IMR-90 (cell line): ENCODE data around the gene MYO7B. TPM values are rescaled to one million over a fixed set of nuclear protein-coding genes. Genes with fewer than 3 reads are reported as not detected.

Source experiments
- ATAC-seq: fragments of 200-7000 bp; cut with Tn5 transposase; 2 replicates; pipeline ENCODE4 v1.9.1; 2020; ENCODE audit warnings: low read depth, mild to moderate bottlenecking, moderate library complexity
- BruUV-seq: library from RNA; stranded (reverse); fragments of 400-500 nt; replicated peaks from 2 replicates; lab custom pipeline; 2021; lab: Mats Ljungman, UMichigan
- CTCF ChIA-PET: fragments of 300-600 bp; formaldehyde crosslinking; extraction: SDS; loops from one replicate; lab custom pipeline; 2021; ENCODE audit warnings: antibody characterized with exemption; lab: Yijun Ruan, JAX
- POLR2A ChIA-PET: fragments of 300-600 bp; sonication (Branson Sonifier 250); formaldehyde crosslinking; loops from one replicate; lab custom pipeline; 2022; ENCODE audit warnings: antibody characterized with exemption; ENCODE audit not compliant: unreplicated experiment; lab: Charles Lee
- DNase-seq: peaks from one replicate; pipeline ENCODE4 v3.0.0; 2013
- H2AFZ ChIP-seq: replicated peaks from 2 replicates; pipeline ENCODE3; 2013; ENCODE audit warnings: low read length, mild to moderate bottlenecking; ENCODE audit not compliant: poor library complexity
- H2AK5ac ChIP-seq: 2 replicates; pipeline ENCODE4 v1.6.1; 2013; ENCODE audit warnings: low read depth, low read length, inconsistent platforms
- H2AK9ac ChIP-seq: replicated peaks from 2 replicates; pipeline ENCODE3; 2013; ENCODE audit warnings: mild to moderate bottlenecking, low read depth, low read length, moderate library complexity; ENCODE audit not compliant: poor library complexity
- H2BK120ac ChIP-seq: 2 replicates; pipeline ENCODE4 v1.6.1; 2013; ENCODE audit warnings: low read depth, low read length, inconsistent platforms
- H2BK15ac ChIP-seq: 3 replicates; pipeline ENCODE4 v1.6.1; 2013; ENCODE audit warnings: low read depth, low read length, inconsistent platforms
- H2BK20ac ChIP-seq: 2 replicates; pipeline ENCODE4 v1.6.1; 2013; ENCODE audit warnings: low read depth, mild to moderate bottlenecking, inconsistent platforms, low read length, moderate library complexity
- H2BK5ac ChIP-seq: 2 replicates; pipeline ENCODE4 v1.6.1; 2013; ENCODE audit warnings: mild to moderate bottlenecking, low read depth, low read length, inconsistent platforms; ENCODE audit not compliant: poor library complexity, severe bottlenecking
- H3K14ac ChIP-seq: replicated peaks from 2 replicates; pipeline ENCODE4 v1.6.1; 2013; ENCODE audit warnings: low read depth, low read length, inconsistent platforms
- H3K18ac ChIP-seq: 2 replicates; pipeline ENCODE4 v1.6.1; 2013; ENCODE audit warnings: low read depth, low read length, control low read depth
- H3K23ac ChIP-seq: 2 replicates; pipeline ENCODE4 v1.6.1; 2013; ENCODE audit warnings: low read depth, low read length, inconsistent platforms
- H3K27ac ChIP-seq: 2 replicates; pipeline ENCODE4 v1.5.1; 2013; ENCODE audit warnings: mild to moderate bottlenecking, control low read depth, low read length; ENCODE audit not compliant: insufficient read depth
- H3K27me3 ChIP-seq: 2 replicates; pipeline ENCODE4 v1.6.1; 2013; ENCODE audit warnings: low read length; ENCODE audit not compliant: control insufficient read depth, insufficient read depth
- H3K36me3 ChIP-seq: 2 replicates; pipeline ENCODE4 v1.6.1; 2013; ENCODE audit warnings: low read length, mixed read lengths; ENCODE audit not compliant: control insufficient read depth, insufficient read depth
- H3K4ac ChIP-seq: 2 replicates; pipeline ENCODE4 v1.6.1; 2013; ENCODE audit warnings: low read depth, low read length, inconsistent platforms
- H3K4me1 ChIP-seq: 2 replicates; pipeline ENCODE4 v1.6.1; 2013; ENCODE audit warnings: low read length, mixed read lengths; ENCODE audit not compliant: control insufficient read depth, insufficient read depth
- H3K4me2 ChIP-seq: 2 replicates; pipeline ENCODE4 v1.6.1; 2013; ENCODE audit warnings: low read depth, mild to moderate bottlenecking, control low read depth, low read length, moderate library complexity
- H3K4me3 ChIP-seq: 2 replicates; pipeline ENCODE4 v1.5.1; 2013; ENCODE audit warnings: low read depth, mild to moderate bottlenecking, control low read depth, low read length, moderate library complexity; ENCODE audit not compliant: insufficient read depth
- H3K56ac ChIP-seq: 2 replicates; pipeline ENCODE4 v1.6.1; 2013; ENCODE audit warnings: low read length, inconsistent platforms; ENCODE audit not compliant: insufficient read depth; ENCODE audit errors: extremely low read depth
- H3K79me1 ChIP-seq, 2 experiments: 2 replicates each; pipeline ENCODE4 v1.6.1; 2013; ENCODE audit warnings: low read length in 2 of 2, inconsistent platforms in 1 of 2, low read depth in 1 of 2
- H3K9ac ChIP-seq: 2 replicates; pipeline ENCODE4 v1.6.1; 2013; ENCODE audit warnings: low read depth, low read length, control low read depth
- H3K9me1 ChIP-seq: 2 replicates; pipeline ENCODE4 v1.6.1; 2013; ENCODE audit warnings: low read length, inconsistent platforms; ENCODE audit not compliant: insufficient read depth
- H3K9me3 ChIP-seq: 2 replicates; pipeline ENCODE4 v1.6.1; 2013; ENCODE audit warnings: low read length; ENCODE audit not compliant: control insufficient read depth, insufficient read depth
- H4K20me1 ChIP-seq: 2 replicates; pipeline ENCODE4 v1.6.1; 2013; ENCODE audit warnings: low read length, inconsistent platforms; ENCODE audit not compliant: insufficient read depth
- H4K5ac ChIP-seq: 2 replicates; pipeline ENCODE4 v1.6.1; 2013; ENCODE audit warnings: mild to moderate bottlenecking, low read depth, low read length, control low read depth
- H4K8ac ChIP-seq, 2 experiments: 2 replicates each; pipeline ENCODE4 v1.6.1; 2013; ENCODE audit warnings: low read depth in 2 of 2, low read length in 2 of 2, control low read depth in 1 of 2, inconsistent platforms in 1 of 2
- H4K91ac ChIP-seq: 2 replicates; pipeline ENCODE4 v1.6.1; 2013; ENCODE audit warnings: low read depth, low read length, inconsistent platforms; ENCODE audit not compliant: insufficient read depth
- BHLHE40 ChIP-seq: fragments of 150-350 bp; IDR thresholded peaks from 2 replicates; pipeline ENCODE4 v1.6.1; 2016; ENCODE audit warnings: mild to moderate bottlenecking, low read depth, low read length
- CEBPB ChIP-seq: IDR thresholded peaks from 2 replicates; pipeline ENCODE4 v1.6.1; 2012; ENCODE audit warnings: low read depth, low read length, improper control_type of control experiment
- CHD1 ChIP-seq: IDR thresholded peaks from 2 replicates; pipeline ENCODE4 v1.6.1; 2012; ENCODE audit warnings: low read depth, low read length, improper control_type of control experiment
- FOS ChIP-seq: fragments of 150-350 bp; IDR thresholded peaks from 2 replicates; pipeline ENCODE4 v1.6.1; 2016; ENCODE audit warnings: low read depth, low read length
- MAFK ChIP-seq: IDR thresholded peaks from 2 replicates; pipeline ENCODE4 v1.6.1; 2012; ENCODE audit warnings: low read depth, low read length, improper control_type of control experiment
- MXI1 ChIP-seq: IDR thresholded peaks from 2 replicates; pipeline ENCODE4 v1.6.1; 2012; ENCODE audit warnings: low read depth, mild to moderate bottlenecking, low read length, moderate library complexity, borderline replicate concordance
- NFE2L2 ChIP-seq: fragments of 150-350 bp; IDR thresholded peaks from 2 replicates; pipeline ENCODE4 v1.6.1; 2016; ENCODE audit warnings: low read depth, mild to moderate bottlenecking, low read length
- POLR2A ChIP-seq: IDR thresholded peaks from 2 replicates; pipeline ENCODE4 v1.6.1; 2012; ENCODE audit warnings: mild to moderate bottlenecking, low read depth, low read length
- RAD21 ChIP-seq: IDR thresholded peaks from 2 replicates; pipeline ENCODE4 v1.6.1; 2012; ENCODE audit warnings: low read length, improper control_type of control experiment
- RCOR1 ChIP-seq: IDR thresholded peaks from 2 replicates; pipeline ENCODE4 v1.6.1; 2012; ENCODE audit warnings: mild to moderate bottlenecking, low read length, improper control_type of control experiment; ENCODE audit not compliant: insufficient replicate concordance
- RFX5 ChIP-seq: IDR thresholded peaks from 2 replicates; pipeline ENCODE4 v1.8.0; 2012; ENCODE audit warnings: low read depth, mild to moderate bottlenecking, low read length, moderate library complexity
- SMC3 ChIP-seq: fragments of 150-350 bp; IDR thresholded peaks from 2 replicates; pipeline ENCODE4 v1.6.1; 2016; ENCODE audit warnings: low read depth, mild to moderate bottlenecking, antibody characterized with exemption, low read length, moderate library complexity
- WGBS, 2 experiments: methylation state at CpG; one replicate each; pipeline versions ENCODE4 v1.1.5 to v1.1.7; 2013; ENCODE audit warnings: missing lambda C conversion rate in 2 of 2; ENCODE audit not compliant: insufficient read length in 1 of 2; ENCODE audit errors: extremely low coverage in 2 of 2; 5-methylcytosine and 5-hydroxymethylcytosine counted together
- dilution Hi-C: fragments of 300-500 bp; cut with HindIII; formaldehyde crosslinking; loops from one replicate; pipeline ENCODE4 v1.14.3; 2018; ENCODE audit warnings: low sequenced_read_pairs; ENCODE audit not compliant: unreplicated experiment
- in situ Hi-C: fragments of 300-500 bp; cut with MboI; formaldehyde crosslinking; loops from 3 replicates; pipeline ENCODE4 v1.14.3; 2019; ENCODE audit warnings: low sequenced_read_pairs, inconsistent platforms, mixed read lengths
- intact Hi-C: fragments of 100-400 bp; cut with micrococcal nuclease; formaldehyde crosslinking; loops from 2 replicates; pipeline ENCODE4 v1.10.0; 2022
- polyA plus RNA-seq, 3 experiments: library from polyadenylated mRNA; depleted of rRNA; stranded (reverse); fragments of >200 nt; gene quantifications; 2 replicates each; pipeline ENCODE4 v1.2.3, GENCODE V29; 2012; ENCODE audit warnings: low replicate concordance in 1 of 3
- total RNA-seq: library from RNA; depleted of rRNA; stranded (reverse); fragments of >200 nt; gene quantifications from 2 replicates; pipeline ENCODE4 v1.2.3, GENCODE V29; 2012
- TF ChIP-seq, protein P1 (sequence below): fragments of 150-350 bp; IDR thresholded peaks from 2 replicates; pipeline ENCODE4 v1.6.1; 2016; ENCODE audit warnings: low read depth, mild to moderate bottlenecking, low read length, moderate library complexity, borderline replicate concordance
- TF ChIP-seq, protein P2 (sequence below): conservative IDR thresholded peaks from 2 replicates; pipeline ENCODE4 v1.5.1; 2012; ENCODE audit warnings: mild to moderate bottlenecking, low read depth, low read length, improper control_type of control experiment
- TF ChIP-seq, protein P3 (sequence below): fragments of 150-350 bp; IDR thresholded peaks from 2 replicates; pipeline ENCODE4 v1.6.1; 2017; ENCODE audit warnings: mild to moderate bottlenecking, antibody characterized with exemption, low read length, low read depth

MYO7B gene
- total and polyA plus RNA-seq, 2 of the 4 experiments (the other 2 are of a cell fraction): 0.18 to 0.46 TPM

DNA sequence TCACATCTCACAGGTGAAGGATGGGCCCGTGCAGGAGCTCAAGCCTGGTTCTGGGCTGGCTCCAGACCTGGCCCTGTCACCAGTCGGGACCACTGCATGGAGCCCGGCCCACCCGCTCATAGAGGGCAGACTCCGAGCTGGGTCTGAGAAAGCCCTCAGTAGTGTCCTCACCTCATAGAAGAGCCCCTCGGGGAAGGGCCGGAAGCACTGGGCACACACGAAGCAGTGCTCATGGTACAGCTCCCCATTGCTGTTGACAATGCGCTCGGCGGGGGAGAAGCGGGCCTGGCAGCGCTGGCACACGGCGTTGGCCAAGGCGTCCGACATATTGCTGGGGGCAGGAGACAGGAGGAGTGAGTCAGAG lies 121.7 kb downstream of the MYO7B start:
- H3K9me3 ChIP-seq: peaks cover 2% of the 10 kb centered on the region; the same call in 1 of the 2 replicates
- no peak overlapping the region for H4K5ac ChIP-seq
- no peak overlapping the region for H2BK5ac ChIP-seq
- H3K4me3 ChIP-seq: no peak overlapping the region
- H2AFZ ChIP-seq: no peak overlapping the region
- no peak overlapping the region for H3K9ac ChIP-seq
- H3K4ac ChIP-seq: no peak overlapping the region
- no peak overlapping the region for H4K91ac ChIP-seq
- no peak overlapping the region for H2AK9ac ChIP-seq
- no peaks in the 10 kb centered on the region for H3K27me3 ChIP-seq
- H3K56ac ChIP-seq: no peak overlapping the region
- H3K79me1 ChIP-seq: peaks cover 13 to 47% of the 10 kb centered on the region in 2 experiments
- ATAC-seq (no peak), DNase-seq (no peak)
- no peak overlapping the region for H2BK20ac ChIP-seq
- peaks cover 19% of the 10 kb centered on the region for H3K36me3 ChIP-seq
- in situ Hi-C loops (no loop called here), dilution Hi-C loops (no loop called here), intact Hi-C loops (no loop called here)
- H2BK120ac ChIP-seq: no peak overlapping the region
- peaks cover 54% of the 10 kb centered on the region for H4K20me1 ChIP-seq
- no peak overlapping the region for H3K4me2 ChIP-seq
- no peak for TF ChIP-seq CEBPB
- no peak for TF ChIP-seq SMC3
- TF ChIP-seq, protein P1, sequence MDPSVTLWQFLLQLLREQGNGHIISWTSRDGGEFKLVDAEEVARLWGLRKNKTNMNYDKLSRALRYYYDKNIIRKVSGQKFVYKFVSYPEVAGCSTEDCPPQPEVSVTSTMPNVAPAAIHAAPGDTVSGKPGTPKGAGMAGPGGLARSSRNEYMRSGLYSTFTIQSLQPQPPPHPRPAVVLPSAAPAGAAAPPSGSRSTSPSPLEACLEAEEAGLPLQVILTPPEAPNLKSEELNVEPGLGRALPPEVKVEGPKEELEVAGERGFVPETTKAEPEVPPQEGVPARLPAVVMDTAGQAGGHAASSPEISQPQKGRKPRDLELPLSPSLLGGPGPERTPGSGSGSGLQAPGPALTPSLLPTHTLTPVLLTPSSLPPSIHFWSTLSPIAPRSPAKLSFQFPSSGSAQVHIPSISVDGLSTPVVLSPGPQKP: no peak
- no peak for TF ChIP-seq FOS
- no peak for TF ChIP-seq BHLHE40
- TF ChIP-seq, protein P2, sequence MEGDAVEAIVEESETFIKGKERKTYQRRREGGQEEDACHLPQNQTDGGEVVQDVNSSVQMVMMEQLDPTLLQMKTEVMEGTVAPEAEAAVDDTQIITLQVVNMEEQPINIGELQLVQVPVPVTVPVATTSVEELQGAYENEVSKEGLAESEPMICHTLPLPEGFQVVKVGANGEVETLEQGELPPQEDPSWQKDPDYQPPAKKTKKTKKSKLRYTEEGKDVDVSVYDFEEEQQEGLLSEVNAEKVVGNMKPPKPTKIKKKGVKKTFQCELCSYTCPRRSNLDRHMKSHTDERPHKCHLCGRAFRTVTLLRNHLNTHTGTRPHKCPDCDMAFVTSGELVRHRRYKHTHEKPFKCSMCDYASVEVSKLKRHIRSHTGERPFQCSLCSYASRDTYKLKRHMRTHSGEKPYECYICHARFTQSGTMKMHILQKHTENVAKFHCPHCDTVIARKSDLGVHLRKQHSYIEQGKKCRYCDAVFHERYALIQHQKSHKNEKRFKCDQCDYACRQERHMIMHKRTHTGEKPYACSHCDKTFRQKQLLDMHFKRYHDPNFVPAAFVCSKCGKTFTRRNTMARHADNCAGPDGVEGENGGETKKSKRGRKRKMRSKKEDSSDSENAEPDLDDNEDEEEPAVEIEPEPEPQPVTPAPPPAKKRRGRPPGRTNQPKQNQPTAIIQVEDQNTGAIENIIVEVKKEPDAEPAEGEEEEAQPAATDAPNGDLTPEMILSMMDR: no peak
- TF ChIP-seq MXI1: no peak
- no peak for TF ChIP-seq RAD21
- TF ChIP-seq RCOR1: no peak
- TF ChIP-seq CHD1: no peak
- no peak for TF ChIP-seq MAFK
- TF ChIP-seq, protein P3, sequence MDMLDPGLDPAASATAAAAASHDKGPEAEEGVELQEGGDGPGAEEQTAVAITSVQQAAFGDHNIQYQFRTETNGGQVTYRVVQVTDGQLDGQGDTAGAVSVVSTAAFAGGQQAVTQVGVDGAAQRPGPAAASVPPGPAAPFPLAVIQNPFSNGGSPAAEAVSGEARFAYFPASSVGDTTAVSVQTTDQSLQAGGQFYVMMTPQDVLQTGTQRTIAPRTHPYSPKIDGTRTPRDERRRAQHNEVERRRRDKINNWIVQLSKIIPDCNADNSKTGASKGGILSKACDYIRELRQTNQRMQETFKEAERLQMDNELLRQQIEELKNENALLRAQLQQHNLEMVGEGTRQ: no peak
- TF ChIP-seq NFE2L2: no peak
- TF ChIP-seq RFX5: no peak
- TF ChIP-seq POLR2A: no peak
- no peak overlapping the region for H3K14ac ChIP-seq
- ChIA-PET CTCF (no interaction called here), POLR2A (no interaction called here)
- no peak overlapping the region for H3K23ac ChIP-seq
- H2BK15ac ChIP-seq: no peak overlapping the region
- H3K9me1 ChIP-seq: peaks cover 23% of the 10 kb centered on the region
- no peak overlapping the region for H3K27ac ChIP-seq
- H2AK5ac ChIP-seq: no peak overlapping the region
- WGBS, 2 experiments: 92% methylated on average over 14 of the region's 17 CpGs; no CpG with 5 or more reads in 1 of the 2 experiments
- H3K18ac ChIP-seq: no peak overlapping the region
- BruUV-seq: no TSS peak
- H4K8ac ChIP-seq: no peak overlapping the region
- peaks cover 8% of the 10 kb centered on the region for H3K4me1 ChIP-seq
